ENCODE results near the gene SLC25A30. TPM values are rescaled to one million over a fixed set of nuclear protein-coding genes. Genes with fewer than 3 reads are reported as not detected.

SLC25A30 gene
- total and polyA plus RNA-seq, 9 of the 15 experiments (the other 6 are each of a cell fraction or from before 2014, with no cell fraction given) = 1.1 to 11.1 (median 5.6) TPM

DNA sequence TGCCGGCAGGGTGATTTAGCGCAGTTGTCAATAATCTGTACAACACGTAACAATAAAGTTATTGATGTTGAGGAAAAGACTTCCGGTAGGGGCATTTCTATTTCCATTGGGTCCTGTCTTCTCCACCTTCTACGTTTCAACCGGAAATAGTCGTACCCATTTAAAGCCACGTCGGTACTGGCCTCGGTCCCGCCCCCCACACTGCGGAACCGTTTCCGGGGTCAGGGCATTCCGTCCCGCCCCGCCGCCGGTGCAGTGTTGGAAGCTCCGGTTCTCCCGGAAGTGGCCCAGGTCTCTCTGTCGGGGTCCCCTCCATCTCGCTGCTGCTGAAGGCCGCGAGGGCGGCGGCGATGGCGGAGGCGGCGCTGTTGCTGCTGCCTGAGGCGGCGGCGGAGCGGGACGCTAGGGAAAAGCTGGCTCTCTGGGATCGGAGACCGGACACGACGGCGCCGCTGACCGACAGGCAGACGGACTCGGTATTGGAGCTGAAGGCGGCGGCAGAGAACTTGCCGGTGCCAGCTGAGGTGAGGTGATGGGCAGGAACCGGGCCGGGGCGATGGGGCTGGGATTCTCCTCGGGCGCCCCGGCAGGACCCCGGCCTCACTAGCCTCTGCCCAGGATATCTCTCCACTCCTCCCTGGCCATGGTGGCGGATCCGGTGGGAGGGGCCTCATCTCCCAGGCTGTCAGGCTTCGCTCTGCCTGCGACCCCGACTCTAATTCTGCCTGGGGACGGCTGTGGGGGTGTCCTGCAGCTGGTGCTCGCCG, 46.7 kb upstream of the SLC25A30 start, which contains the start of gene COG3 (continued):
- no peak for TF ChIP-seq E2F6 (IDR thresholded peaks at IDR 0.05; ENCODE audit: borderline replicate concordance in 1 of 2, extremely low read depth in 1 of 2, insufficient read depth in 1 of 2, insufficient read length in 1 of 2, low read depth in 1 of 2, low read length in 1 of 2, poor library complexity in 1 of 2, severe bottlenecking in 1 of 2)
- TF ChIP-seq, protein P1, sequence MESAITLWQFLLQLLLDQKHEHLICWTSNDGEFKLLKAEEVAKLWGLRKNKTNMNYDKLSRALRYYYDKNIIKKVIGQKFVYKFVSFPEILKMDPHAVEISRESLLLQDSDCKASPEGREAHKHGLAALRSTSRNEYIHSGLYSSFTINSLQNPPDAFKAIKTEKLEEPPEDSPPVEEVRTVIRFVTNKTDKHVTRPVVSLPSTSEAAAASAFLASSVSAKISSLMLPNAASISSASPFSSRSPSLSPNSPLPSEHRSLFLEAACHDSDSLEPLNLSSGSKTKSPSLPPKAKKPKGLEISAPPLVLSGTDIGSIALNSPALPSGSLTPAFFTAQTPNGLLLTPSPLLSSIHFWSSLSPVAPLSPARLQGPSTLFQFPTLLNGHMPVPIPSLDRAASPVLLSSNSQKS (CRISPR knock-in tag; IDR thresholded peaks at IDR 0.05) = no peak
- peak; percentile 77 for TF ChIP-seq ARID4B (CRISPR knock-in tag; IDR thresholded peaks at IDR 0.05)
- TF ChIP-seq SP2 (IDR thresholded peaks at IDR 0.05; ENCODE audit: extremely low read depth, low read depth, low read length, poor library complexity, severe bottlenecking) = peak; percentile 28
- peak; percentile 7 for TF ChIP-seq POU5F1 (IDR thresholded peaks at IDR 0.05; ENCODE audit: borderline replicate concordance, low read depth, low read length, partially characterized antibody)
- TF ChIP-seq SRSF3 (IDR thresholded peaks at IDR 0.05; ENCODE audit: insufficient read depth, low read length) = no peak
- TF ChIP-seq ZEB2 (IDR thresholded peaks at IDR 0.05) = no peak
- no peak for TF ChIP-seq ERF (CRISPR knock-in tag; IDR thresholded peaks at IDR 0.05)
- no peak for TF ChIP-seq EWSR1 (IDR thresholded peaks at IDR 0.05; ENCODE audit: borderline replicate concordance, low read depth, partially characterized antibody)
- peak; percentile 55; the same call in 1 of the 2 replicates for TF ChIP-seq KLF13 (tag; IDR thresholded peaks at IDR 0.05; ENCODE audit: borderline replicate concordance, low read depth)
- TF ChIP-seq, protein P2, sequence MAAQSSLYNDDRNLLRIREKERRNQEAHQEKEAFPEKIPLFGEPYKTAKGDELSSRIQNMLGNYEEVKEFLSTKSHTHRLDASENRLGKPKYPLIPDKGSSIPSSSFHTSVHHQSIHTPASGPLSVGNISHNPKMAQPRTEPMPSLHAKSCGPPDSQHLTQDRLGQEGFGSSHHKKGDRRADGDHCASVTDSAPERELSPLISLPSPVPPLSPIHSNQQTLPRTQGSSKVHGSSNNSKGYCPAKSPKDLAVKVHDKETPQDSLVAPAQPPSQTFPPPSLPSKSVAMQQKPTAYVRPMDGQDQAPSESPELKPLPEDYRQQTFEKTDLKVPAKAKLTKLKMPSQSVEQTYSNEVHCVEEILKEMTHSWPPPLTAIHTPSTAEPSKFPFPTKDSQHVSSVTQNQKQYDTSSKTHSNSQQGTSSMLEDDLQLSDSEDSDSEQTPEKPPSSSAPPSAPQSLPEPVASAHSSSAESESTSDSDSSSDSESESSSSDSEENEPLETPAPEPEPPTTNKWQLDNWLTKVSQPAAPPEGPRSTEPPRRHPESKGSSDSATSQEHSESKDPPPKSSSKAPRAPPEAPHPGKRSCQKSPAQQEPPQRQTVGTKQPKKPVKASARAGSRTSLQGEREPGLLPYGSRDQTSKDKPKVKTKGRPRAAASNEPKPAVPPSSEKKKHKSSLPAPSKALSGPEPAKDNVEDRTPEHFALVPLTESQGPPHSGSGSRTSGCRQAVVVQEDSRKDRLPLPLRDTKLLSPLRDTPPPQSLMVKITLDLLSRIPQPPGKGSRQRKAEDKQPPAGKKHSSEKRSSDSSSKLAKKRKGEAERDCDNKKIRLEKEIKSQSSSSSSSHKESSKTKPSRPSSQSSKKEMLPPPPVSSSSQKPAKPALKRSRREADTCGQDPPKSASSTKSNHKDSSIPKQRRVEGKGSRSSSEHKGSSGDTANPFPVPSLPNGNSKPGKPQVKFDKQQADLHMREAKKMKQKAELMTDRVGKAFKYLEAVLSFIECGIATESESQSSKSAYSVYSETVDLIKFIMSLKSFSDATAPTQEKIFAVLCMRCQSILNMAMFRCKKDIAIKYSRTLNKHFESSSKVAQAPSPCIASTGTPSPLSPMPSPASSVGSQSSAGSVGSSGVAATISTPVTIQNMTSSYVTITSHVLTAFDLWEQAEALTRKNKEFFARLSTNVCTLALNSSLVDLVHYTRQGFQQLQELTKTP (IDR thresholded peaks at IDR 0.05; ENCODE audit: low read depth in 1 of 2, partially characterized antibody in 2 of 2) = no peak
- TF ChIP-seq SREBF2 (CRISPR knock-in tag; IDR thresholded peaks at IDR 0.05) = no peak
- TF ChIP-seq EZH2 (IDR thresholded peaks at IDR 0.05; ENCODE audit: borderline replicate concordance, low read depth, low read length) = no peak
- no peak for TF ChIP-seq TEAD1 (CRISPR knock-in tag; IDR thresholded peaks at IDR 0.05)

Data from K562 (cell line).